OCI-LY1 (cell line): ENCODE measurements around the gene SH3GL2.

Source experiments
- H2AFZ ChIP-seq: fragments of 200-600 bp; sonication (generic), shearing (Covaris generic); 2 replicates; pipeline ENCODE4 v1.6.0; 2014; ENCODE audit warnings: antibody characterized with exemption, mild to moderate bottlenecking, low read length
- H3F3A ChIP-seq: fragments of 200-600 bp; sonication (generic), shearing (Covaris generic); 2 replicates; pipeline ENCODE4 v1.6.0; 2014; ENCODE audit warnings: mild to moderate bottlenecking, antibody characterized with exemption, low read length, moderate library complexity; ENCODE audit not compliant: insufficient read depth
- H3K27ac ChIP-seq: fragments of 200-600 bp; sonication (generic); 2 replicates; pipeline ENCODE4 v1.5.1; 2014; ENCODE audit warnings: low read length, mixed run types, mild to moderate bottlenecking, low read depth; ENCODE audit not compliant: poor library complexity, severe bottlenecking
- H3K27me3 ChIP-seq: fragments of 200-600 bp; sonication (generic); 2 replicates; pipeline ENCODE4 v1.6.0; 2014; ENCODE audit warnings: antibody characterized with exemption, mild to moderate bottlenecking, low read length, moderate library complexity; ENCODE audit not compliant: insufficient read depth
- H3K36me3 ChIP-seq: fragments of 200-600 bp; sonication (generic); 2 replicates; pipeline ENCODE4 v1.6.1; 2014; ENCODE audit warnings: mild to moderate bottlenecking, antibody characterized with exemption, low read length, moderate library complexity, mixed read lengths; ENCODE audit not compliant: insufficient read depth
- H3K4me1 ChIP-seq: fragments of 200-600 bp; sonication (generic); 2 replicates; pipeline ENCODE4 v1.5.1; 2014; ENCODE audit warnings: mild to moderate bottlenecking, low read length, moderate library complexity; ENCODE audit not compliant: insufficient read depth, severe bottlenecking
- H3K4me2 ChIP-seq: fragments of 200-600 bp; sonication (generic), shearing (Covaris generic); 2 replicates; pipeline ENCODE4 v1.6.1; 2014; ENCODE audit warnings: low read length
- H3K4me3 ChIP-seq: fragments of 200-600 bp; sonication (generic); 2 replicates; pipeline ENCODE4 v1.5.1; 2014; ENCODE audit warnings: low read length, low read depth, mild to moderate bottlenecking, mixed read lengths; ENCODE audit not compliant: poor library complexity, severe bottlenecking
- H3K79me2 ChIP-seq: fragments of 200-600 bp; shearing (Covaris generic); 2 replicates; pipeline ENCODE4 v1.6.1; 2016; ENCODE audit warnings: mixed run types, low read length, mixed read lengths; ENCODE audit not compliant: insufficient read depth
- H3K9ac ChIP-seq: fragments of 200-600 bp; sonication (generic), shearing (Covaris generic); 2 replicates; pipeline ENCODE4 v1.6.1; 2014; ENCODE audit warnings: mild to moderate bottlenecking, low read length, mixed read lengths
- H3K9me2 ChIP-seq: fragments of 200-600 bp; sonication (generic), shearing (Covaris generic); 2 replicates; pipeline ENCODE4 v1.6.1; 2014; ENCODE audit warnings: low read depth, mild to moderate bottlenecking, low read length, mixed read lengths
- H3K9me3 ChIP-seq: fragments of 200-600 bp; shearing (Covaris generic); 2 replicates; pipeline ENCODE4 v1.6.1; 2014; ENCODE audit warnings: low read length, mixed read lengths
- H4K20me1 ChIP-seq: fragments of 200-600 bp; sonication (generic), shearing (Covaris generic); 2 replicates; pipeline ENCODE4 v1.6.0; 2016; ENCODE audit warnings: mild to moderate bottlenecking, low read length; ENCODE audit not compliant: insufficient read depth
- EZH2 ChIP-seq: fragments of 200-600 bp; sonication (generic), shearing (Covaris generic); IDR thresholded peaks from 2 replicates; pipeline ENCODE4 v1.8.0; 2017; ENCODE audit warnings: borderline replicate concordance, mixed run types, mild to moderate bottlenecking, antibody characterized with exemption, low read length, moderate library complexity, mixed read lengths
- TF ChIP-seq, protein P1 (sequence below): fragments of 200-600 bp; sonication (generic), shearing (Covaris generic); IDR thresholded peaks from 2 replicates; pipeline ENCODE4 v1.5.1; 2017; ENCODE audit warnings: mild to moderate bottlenecking, antibody characterized with exemption, low read length, moderate library complexity, mixed read lengths

SH3GL2 gene

DNA sequence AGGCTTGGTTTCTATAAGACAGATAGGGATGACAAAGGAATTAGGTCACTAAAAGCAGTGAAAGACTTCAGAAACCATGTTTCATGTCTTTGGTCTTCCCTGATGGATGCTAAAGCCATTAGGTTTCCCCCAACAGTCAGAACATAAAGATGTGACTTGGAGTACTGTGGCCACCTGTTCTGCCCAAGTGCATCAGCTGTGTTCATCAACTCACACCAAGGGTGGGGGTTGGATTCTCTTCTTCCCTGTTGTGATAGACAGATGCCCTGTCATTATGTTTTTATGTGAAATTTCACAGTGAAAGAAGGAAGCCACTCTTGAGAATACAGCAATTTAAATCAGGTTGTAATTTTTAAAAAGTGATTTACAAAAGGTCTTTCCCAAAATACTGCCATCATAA lies 196.8 kb downstream of the SH3GL2 start:
- Histone ChIP-seq H3K27ac (no peak overlapping the region), H3K4me2 (no peak overlapping the region), H4K20me1 (no peaks in the 10 kb centered on the region), H3F3A (no peaks in the 10 kb centered on the region), H3K9me2 (no peaks in the 10 kb centered on the region), H2AFZ (no peak overlapping the region), H3K4me3 (no peak overlapping the region), H3K79me2 (no peaks in the 10 kb centered on the region), H3K27me3 (no peaks in the 10 kb centered on the region), H3K9me3 (no peaks in the 10 kb centered on the region), H3K4me1 (no peaks in the 10 kb centered on the region), H3K36me3 (no peaks in the 10 kb centered on the region), H3K9ac (no peak overlapping the region)
- no peak for TF ChIP-seq EZH2
- TF ChIP-seq, protein P1, sequence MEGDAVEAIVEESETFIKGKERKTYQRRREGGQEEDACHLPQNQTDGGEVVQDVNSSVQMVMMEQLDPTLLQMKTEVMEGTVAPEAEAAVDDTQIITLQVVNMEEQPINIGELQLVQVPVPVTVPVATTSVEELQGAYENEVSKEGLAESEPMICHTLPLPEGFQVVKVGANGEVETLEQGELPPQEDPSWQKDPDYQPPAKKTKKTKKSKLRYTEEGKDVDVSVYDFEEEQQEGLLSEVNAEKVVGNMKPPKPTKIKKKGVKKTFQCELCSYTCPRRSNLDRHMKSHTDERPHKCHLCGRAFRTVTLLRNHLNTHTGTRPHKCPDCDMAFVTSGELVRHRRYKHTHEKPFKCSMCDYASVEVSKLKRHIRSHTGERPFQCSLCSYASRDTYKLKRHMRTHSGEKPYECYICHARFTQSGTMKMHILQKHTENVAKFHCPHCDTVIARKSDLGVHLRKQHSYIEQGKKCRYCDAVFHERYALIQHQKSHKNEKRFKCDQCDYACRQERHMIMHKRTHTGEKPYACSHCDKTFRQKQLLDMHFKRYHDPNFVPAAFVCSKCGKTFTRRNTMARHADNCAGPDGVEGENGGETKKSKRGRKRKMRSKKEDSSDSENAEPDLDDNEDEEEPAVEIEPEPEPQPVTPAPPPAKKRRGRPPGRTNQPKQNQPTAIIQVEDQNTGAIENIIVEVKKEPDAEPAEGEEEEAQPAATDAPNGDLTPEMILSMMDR = no peak

DNA sequence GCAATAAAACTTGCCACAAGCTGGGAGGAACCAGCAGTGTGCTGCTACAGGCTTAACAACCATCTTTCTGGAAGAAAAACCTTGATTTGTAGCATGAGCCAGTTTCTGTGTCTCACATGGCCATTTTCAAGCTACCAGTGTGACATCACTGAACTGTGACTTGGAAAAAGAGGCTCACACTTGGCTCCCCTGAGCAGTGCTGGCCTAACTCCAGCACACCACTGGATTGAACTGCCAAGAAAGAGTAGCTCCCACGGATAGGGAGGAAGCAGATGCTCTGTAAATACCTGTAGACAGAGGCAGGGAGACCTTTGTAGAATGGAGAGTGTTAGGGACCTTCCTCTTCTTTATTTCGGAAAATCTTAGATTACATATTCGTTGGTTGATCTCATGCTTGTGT lies 197.9 kb downstream of the SH3GL2 start:
- Histone ChIP-seq H3K4me3 (no peak overlapping the region), H3F3A (no peaks in the 10 kb centered on the region), H3K27me3 (no peaks in the 10 kb centered on the region), H3K9me2 (no peaks in the 10 kb centered on the region), H3K4me2 (no peak overlapping the region), H3K79me2 (no peaks in the 10 kb centered on the region), H3K4me1 (no peaks in the 10 kb centered on the region), H2AFZ (no peak overlapping the region), H3K36me3 (no peaks in the 10 kb centered on the region), H3K9me3 (no peaks in the 10 kb centered on the region), H3K27ac (no peak overlapping the region), H4K20me1 (no peaks in the 10 kb centered on the region), H3K9ac (no peak overlapping the region)
- TF ChIP-seq, protein P1 = no peak
- TF ChIP-seq EZH2 = no peak

DNA sequence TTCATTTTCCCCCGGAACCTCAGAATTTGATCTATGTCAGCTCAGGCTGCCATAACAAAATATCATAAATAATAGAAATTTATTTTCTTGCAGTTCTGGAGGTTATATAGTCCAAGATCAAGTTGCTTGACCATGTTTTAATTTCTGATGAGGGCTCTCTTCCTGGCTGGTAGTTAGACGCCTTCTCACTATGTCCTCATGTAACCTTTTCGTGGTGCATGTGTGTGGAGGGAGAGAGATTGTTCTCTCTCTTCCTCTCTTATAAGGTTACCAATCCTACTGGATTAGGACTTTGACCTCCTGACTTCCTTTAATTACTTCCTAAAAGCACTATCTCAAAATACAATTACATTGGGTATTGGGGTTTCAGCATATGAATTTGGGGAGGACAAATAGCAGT lies 198.6 kb downstream of the SH3GL2 start:
- Histone ChIP-seq H3K9me3 (no peaks in the 10 kb centered on the region), H3K4me1 (no peaks in the 10 kb centered on the region), H3K4me3 (no peak overlapping the region), H3K36me3 (no peaks in the 10 kb centered on the region), H3K9ac (no peak overlapping the region), H3K9me2 (no peaks in the 10 kb centered on the region), H3K4me2 (no peak overlapping the region), H3F3A (no peaks in the 10 kb centered on the region), H3K79me2 (no peaks in the 10 kb centered on the region), H3K27ac (no peak overlapping the region), H3K27me3 (no peaks in the 10 kb centered on the region), H2AFZ (no peak overlapping the region), H4K20me1 (no peaks in the 10 kb centered on the region)
- TF ChIP-seq, protein P1 = no peak
- TF ChIP-seq EZH2 = no peak
